HEK293 (cell line): ENCODE measurements around the gene PITPNC1.

Experiments used
- CTCF ChIA-PET: fragments of 350-600 bp; formaldehyde crosslinking; extraction: SDS; loops from one replicate; lab custom pipeline; 2021; ENCODE audit warnings: antibody characterized with exemption; lab: Yijun Ruan, JAX
- POLR2A ChIA-PET: fragments of 300-600 bp; formaldehyde crosslinking; extraction: SDS; loops from one replicate; lab custom pipeline; 2020; ENCODE audit warnings: antibody characterized with exemption, inconsistent platforms; lab: Yijun Ruan, JAX
- H3K27ac ChIP-seq: fragments of 200-500 bp; sonication (Bioruptor generic); 2 replicates; pipeline ENCODE4 v1.5.1; 2014; ENCODE audit warnings: low read depth, low read length, control low read depth, inconsistent platforms; ENCODE audit errors: extremely low read depth
- H3K36me3 ChIP-seq, 2 experiments: fragments of 200-500 bp in 1 of 2; sonication (Bioruptor generic) in 1 of 2; 1 replicate in 1 of 2; 2 replicates in 1 of 2; pipeline ENCODE4 v1.5.1; 2014 to 2017; ENCODE audit warnings: inconsistent platforms in 2 of 2, low read length in 2 of 2; ENCODE audit not compliant: control insufficient read depth in 2 of 2, insufficient read depth in 1 of 2
- H3K4me1 ChIP-seq: fragments of 200-500 bp; sonication (Bioruptor generic); 2 replicates; pipeline ENCODE4 v1.5.1; 2014; ENCODE audit warnings: mild to moderate bottlenecking, low read length, inconsistent platforms; ENCODE audit not compliant: control insufficient read depth, insufficient read depth
- H3K4me3 ChIP-seq: 2 replicates; pipeline ENCODE4 v1.5.1; 2011; ENCODE audit warnings: low read depth, mild to moderate bottlenecking, control low read depth, low read length, moderate library complexity
- H3K9me3 ChIP-seq: fragments of 200-500 bp; sonication (Bioruptor generic); 2 replicates; pipeline ENCODE4 v1.5.1; 2014; ENCODE audit warnings: low read depth, low read length, inconsistent platforms; ENCODE audit not compliant: control insufficient read depth, insufficient read depth
- GFI1B ChIP-seq: fragments of 450-650 bp; formaldehyde crosslinking; IDR thresholded peaks from 2 replicates; pipeline ENCODE4 v1.5.1; 2016; ENCODE audit warnings: missing biosample characterization, missing genetic modification characterization
- GLI4 ChIP-seq: fragments of 450-650 bp; formaldehyde crosslinking; IDR thresholded peaks from 2 replicates; pipeline ENCODE4 v1.5.1; 2016; ENCODE audit warnings: missing biosample characterization, missing genetic modification characterization
- HOXD13 ChIP-seq: sonication (generic); formaldehyde crosslinking; IDR thresholded peaks from 2 replicates; pipeline ENCODE4 v1.8.0; 2022; ENCODE audit warnings: missing genetic modification reagents, borderline replicate concordance
- IKZF3 ChIP-seq: fragments of 450-650 bp; IDR thresholded peaks from 2 replicates; pipeline ENCODE4 v1.5.0; 2018; ENCODE audit warnings: missing biosample characterization, mild to moderate bottlenecking, missing genetic modification characterization, moderate library complexity
- SP2 ChIP-seq: fragments of 450-650 bp; formaldehyde crosslinking; IDR thresholded peaks from 2 replicates; pipeline ENCODE4 v1.5.1; 2016; ENCODE audit warnings: missing biosample characterization, missing genetic modification characterization
- ZBTB48 ChIP-seq: fragments of 450-650 bp; formaldehyde crosslinking; IDR thresholded peaks from 2 replicates; pipeline ENCODE4 v1.5.1; 2016; ENCODE audit warnings: missing biosample characterization, missing genetic modification characterization
- ZBTB49 ChIP-seq: fragments of 450-650 bp; formaldehyde crosslinking; IDR thresholded peaks from 2 replicates; pipeline ENCODE4 v1.5.1; 2016; ENCODE audit warnings: missing biosample characterization, missing genetic modification characterization, low read depth
- ZNF157 ChIP-seq: fragments of 450-650 bp; formaldehyde crosslinking; IDR thresholded peaks from 2 replicates; pipeline ENCODE4 v1.5.1; 2016; ENCODE audit warnings: missing biosample characterization, missing genetic modification characterization
- ZNF350 ChIP-seq: fragments of 450-650 bp; formaldehyde crosslinking; IDR thresholded peaks from 2 replicates; pipeline ENCODE4 v1.5.0; 2017; ENCODE audit warnings: missing biosample characterization, mild to moderate bottlenecking, missing genetic modification characterization
- ZNF354C ChIP-seq: fragments of 450-650 bp; formaldehyde crosslinking; IDR thresholded peaks from 2 replicates; pipeline ENCODE4 v1.5.1; 2016; ENCODE audit warnings: missing biosample characterization, missing genetic modification characterization, low read depth, borderline replicate concordance
- ZNF37A ChIP-seq: fragments of 450-650 bp; IDR thresholded peaks from 2 replicates; pipeline ENCODE4 v1.5.1; 2018; ENCODE audit warnings: missing biosample characterization, missing genetic modification characterization
- ZNF398 ChIP-seq: fragments of 450-650 bp; formaldehyde crosslinking; IDR thresholded peaks from 2 replicates; pipeline ENCODE4 v1.5.1; 2017; ENCODE audit warnings: missing biosample characterization, missing genetic modification characterization
- ZNF426 ChIP-seq: fragments of 450-650 bp; formaldehyde crosslinking; IDR thresholded peaks from 2 replicates; pipeline ENCODE4 v1.5.1; 2017; ENCODE audit warnings: missing biosample characterization, missing genetic modification characterization, mild to moderate bottlenecking, inconsistent platforms, moderate library complexity
- ZNF513 ChIP-seq: fragments of 450-650 bp; IDR thresholded peaks from 2 replicates; pipeline ENCODE4 v1.5.1; 2018; ENCODE audit warnings: missing biosample characterization, missing genetic modification characterization
- ZNF561 ChIP-seq: fragments of 450-650 bp; IDR thresholded peaks from 2 replicates; pipeline ENCODE4 v1.5.1; 2018; ENCODE audit warnings: missing biosample characterization, missing genetic modification characterization, borderline replicate concordance
- ZNF747 ChIP-seq: fragments of 450-650 bp; formaldehyde crosslinking; IDR thresholded peaks from 2 replicates; pipeline ENCODE4 v1.5.1; 2016; ENCODE audit warnings: missing biosample characterization, missing genetic modification characterization
- ZNF777 ChIP-seq: fragments of 450-650 bp; formaldehyde crosslinking; IDR thresholded peaks from 2 replicates; pipeline ENCODE4 v1.5.1; 2017; ENCODE audit warnings: missing biosample characterization, missing genetic modification characterization, borderline replicate concordance
- ZSCAN30 ChIP-seq: fragments of 450-650 bp; IDR thresholded peaks from 2 replicates; pipeline ENCODE4 v1.5.1; 2018; ENCODE audit warnings: missing biosample characterization, mild to moderate bottlenecking, missing genetic modification characterization, moderate library complexity
- TF ChIP-seq, protein P1 (sequence below): fragments of 450-650 bp; formaldehyde crosslinking; IDR thresholded peaks from 2 replicates; pipeline ENCODE4 v1.5.1; 2016; ENCODE audit warnings: missing biosample characterization, missing genetic modification characterization, borderline replicate concordance
- TF ChIP-seq, protein P2 (sequence below): fragments of 450-650 bp; formaldehyde crosslinking; IDR thresholded peaks from 2 replicates; pipeline ENCODE4 v1.5.1; 2016; ENCODE audit warnings: missing biosample characterization, missing genetic modification characterization

Gene PITPNC1

GRCh38 chr17:67377488-67378453, 690 bp downstream of the PITPNC1 start:
- H3K27ac ChIP-seq, result peak overlapping the region; percentile 87
- no peaks in the 10 kb centered on the region for H3K36me3 ChIP-seq
- H3K4me3 ChIP-seq, result peak overlapping the region; percentile 85
- H3K9me3 ChIP-seq, result no peaks in the 10 kb centered on the region
- H3K4me1 ChIP-seq, result peaks cover 5% of the 10 kb centered on the region; the same call in 1 of the 2 replicates
- ChIA-PET POLR2A (interaction anchor here (0.6 to 2.0 kb wide), 4 partner anchors 10 to 340 kb away, joined by 3 to 11 read pairs (median 4); partner anchors contain the start of gene NOL11), CTCF (interaction anchor here (0.6 to 3.6 kb wide), 41 partner anchors 9 to 472 kb away, joined by 3 to 47 read pairs (median 5); partner anchors contain the start of gene PSMD12)
- TF ChIP-seq HOXD13 (no peak), SP2 (peak; percentile 21; the same call in 1 of the 2 replicates), ZNF398 (tag by site-specific recombination) (no peak), ZNF777 (tag by site-specific recombination) (no peak), ZNF747 (no peak), ZBTB48 (tag by site-specific recombination) (0 out of 2 replicates have a peak, but pooled peaks have one; percentile 13), ZBTB49 (no peak), GFI1B (no peak), ZNF561 (peak; percentile 11; the same call in 1 of the 2 replicates), ZNF37A (tag by site-specific recombination) (no peak), ZSCAN30 (no peak; the same call in 1 of the 2 replicates), GLI4 (tag by site-specific recombination) (no peak), IKZF3 (tag by site-specific recombination) (no peak), ZNF354C (tag by site-specific recombination) (no peak), ZNF350 (tag by site-specific recombination) (no peak), ZNF157 (tag by site-specific recombination) (no peak), ZNF513 (tag by site-specific recombination) (no peak), ZNF426 (tag by site-specific recombination) (no peak)
- TF ChIP-seq, protein P1, sequence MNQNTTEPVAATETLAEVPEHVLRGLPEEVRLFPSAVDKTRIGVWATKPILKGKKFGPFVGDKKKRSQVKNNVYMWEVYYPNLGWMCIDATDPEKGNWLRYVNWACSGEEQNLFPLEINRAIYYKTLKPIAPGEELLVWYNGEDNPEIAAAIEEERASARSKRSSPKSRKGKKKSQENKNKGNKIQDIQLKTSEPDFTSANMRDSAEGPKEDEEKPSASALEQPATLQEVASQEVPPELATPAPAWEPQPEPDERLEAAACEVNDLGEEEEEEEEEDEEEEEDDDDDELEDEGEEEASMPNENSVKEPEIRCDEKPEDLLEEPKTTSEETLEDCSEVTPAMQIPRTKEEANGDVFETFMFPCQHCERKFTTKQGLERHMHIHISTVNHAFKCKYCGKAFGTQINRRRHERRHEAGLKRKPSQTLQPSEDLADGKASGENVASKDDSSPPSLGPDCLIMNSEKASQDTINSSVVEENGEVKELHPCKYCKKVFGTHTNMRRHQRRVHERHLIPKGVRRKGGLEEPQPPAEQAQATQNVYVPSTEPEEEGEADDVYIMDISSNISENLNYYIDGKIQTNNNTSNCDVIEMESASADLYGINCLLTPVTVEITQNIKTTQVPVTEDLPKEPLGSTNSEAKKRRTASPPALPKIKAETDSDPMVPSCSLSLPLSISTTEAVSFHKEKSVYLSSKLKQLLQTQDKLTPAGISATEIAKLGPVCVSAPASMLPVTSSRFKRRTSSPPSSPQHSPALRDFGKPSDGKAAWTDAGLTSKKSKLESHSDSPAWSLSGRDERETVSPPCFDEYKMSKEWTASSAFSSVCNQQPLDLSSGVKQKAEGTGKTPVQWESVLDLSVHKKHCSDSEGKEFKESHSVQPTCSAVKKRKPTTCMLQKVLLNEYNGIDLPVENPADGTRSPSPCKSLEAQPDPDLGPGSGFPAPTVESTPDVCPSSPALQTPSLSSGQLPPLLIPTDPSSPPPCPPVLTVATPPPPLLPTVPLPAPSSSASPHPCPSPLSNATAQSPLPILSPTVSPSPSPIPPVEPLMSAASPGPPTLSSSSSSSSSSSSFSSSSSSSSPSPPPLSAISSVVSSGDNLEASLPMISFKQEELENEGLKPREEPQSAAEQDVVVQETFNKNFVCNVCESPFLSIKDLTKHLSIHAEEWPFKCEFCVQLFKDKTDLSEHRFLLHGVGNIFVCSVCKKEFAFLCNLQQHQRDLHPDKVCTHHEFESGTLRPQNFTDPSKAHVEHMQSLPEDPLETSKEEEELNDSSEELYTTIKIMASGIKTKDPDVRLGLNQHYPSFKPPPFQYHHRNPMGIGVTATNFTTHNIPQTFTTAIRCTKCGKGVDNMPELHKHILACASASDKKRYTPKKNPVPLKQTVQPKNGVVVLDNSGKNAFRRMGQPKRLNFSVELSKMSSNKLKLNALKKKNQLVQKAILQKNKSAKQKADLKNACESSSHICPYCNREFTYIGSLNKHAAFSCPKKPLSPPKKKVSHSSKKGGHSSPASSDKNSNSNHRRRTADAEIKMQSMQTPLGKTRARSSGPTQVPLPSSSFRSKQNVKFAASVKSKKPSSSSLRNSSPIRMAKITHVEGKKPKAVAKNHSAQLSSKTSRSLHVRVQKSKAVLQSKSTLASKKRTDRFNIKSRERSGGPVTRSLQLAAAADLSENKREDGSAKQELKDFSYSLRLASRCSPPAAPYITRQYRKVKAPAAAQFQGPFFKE, result no peak
- TF ChIP-seq, protein P2, sequence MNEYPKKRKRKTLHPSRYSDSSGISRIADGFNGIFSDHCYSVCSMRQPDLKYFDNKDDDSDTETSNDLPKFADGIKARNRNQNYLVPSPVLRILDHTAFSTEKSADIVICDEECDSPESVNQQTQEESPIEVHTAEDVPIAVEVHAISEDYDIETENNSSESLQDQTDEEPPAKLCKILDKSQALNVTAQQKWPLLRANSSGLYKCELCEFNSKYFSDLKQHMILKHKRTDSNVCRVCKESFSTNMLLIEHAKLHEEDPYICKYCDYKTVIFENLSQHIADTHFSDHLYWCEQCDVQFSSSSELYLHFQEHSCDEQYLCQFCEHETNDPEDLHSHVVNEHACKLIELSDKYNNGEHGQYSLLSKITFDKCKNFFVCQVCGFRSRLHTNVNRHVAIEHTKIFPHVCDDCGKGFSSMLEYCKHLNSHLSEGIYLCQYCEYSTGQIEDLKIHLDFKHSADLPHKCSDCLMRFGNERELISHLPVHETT (tag by site-specific recombination), result no peak
